Measurements from ENCODE around the gene CHTOP. TPM values are rescaled to one million over a fixed set of nuclear protein-coding genes. Genes with fewer than 3 reads are reported as not detected.

CHTOP gene
- polyA plus RNA-seq, 1 donor: 99.4 TPM

- WGBS (ENCODE audit: insufficient coverage, low lambda C conversion rate): no CpG with 5 or more reads among the region's 7 CpGs
Observed at GRCh38 chr1:153598309-153599172, 35.3 kb upstream of the CHTOP start.

GRCh38 chr1:153599847-153600246 is 34.0 kb upstream of the CHTOP start:
- H3K27me3 ChIP-seq (ENCODE audit: control insufficient read depth, insufficient read depth, low read length): no peaks in the 10 kb centered on the region
- H3K36me3 ChIP-seq (ENCODE audit: control insufficient read depth, insufficient read depth, low read length): no peaks in the 10 kb centered on the region
- DNase-seq: no peak
- no peaks in the 10 kb centered on the region for H3K4me1 ChIP-seq (ENCODE audit: control insufficient read depth, insufficient read depth, low read length)
- no peak overlapping the region for H3K4me3 ChIP-seq (ENCODE audit: low read length)
- no peak overlapping the region for H3K27ac ChIP-seq (ENCODE audit: low read length)
- H3K9me3 ChIP-seq (ENCODE audit: control insufficient read depth, low read depth, low read length): no peaks in the 10 kb centered on the region
- WGBS (ENCODE audit: insufficient coverage, low lambda C conversion rate): 80% methylated on average over 1 of the region's 7 CpGs

More at GRCh38 chr1:153598309-153599172, 35.3 kb upstream of the CHTOP start:
- H3K36me3 ChIP-seq (ENCODE audit: control insufficient read depth, insufficient read depth, low read length): no peaks in the 10 kb centered on the region
- H3K9me3 ChIP-seq (ENCODE audit: control insufficient read depth, low read depth, low read length): no peaks in the 10 kb centered on the region
- H3K4me1 ChIP-seq (ENCODE audit: control insufficient read depth, insufficient read depth, low read length): no peaks in the 10 kb centered on the region
- H3K4me3 ChIP-seq (ENCODE audit: low read length): no peak overlapping the region
- peak overlapping the region; percentile 26 for H3K27ac ChIP-seq (ENCODE audit: low read length)
- no peaks in the 10 kb centered on the region for H3K27me3 ChIP-seq (ENCODE audit: control insufficient read depth, insufficient read depth, low read length)
- DNase-seq: peak; percentile 41 to 46

- H3K4me1 ChIP-seq (ENCODE audit: control insufficient read depth, insufficient read depth, low read length): no peaks in the 10 kb centered on the region
- H3K9me3 ChIP-seq (ENCODE audit: control insufficient read depth, low read depth, low read length): no peaks in the 10 kb centered on the region
- no peak overlapping the region for H3K4me3 ChIP-seq (ENCODE audit: low read length)
- no peaks in the 10 kb centered on the region for H3K27me3 ChIP-seq (ENCODE audit: control insufficient read depth, insufficient read depth, low read length)
- DNase-seq: no peak
- peaks cover 15% of the 10 kb centered on the region for H3K36me3 ChIP-seq (ENCODE audit: control insufficient read depth, insufficient read depth, low read length)
- H3K27ac ChIP-seq (ENCODE audit: low read length): no peak overlapping the region
- WGBS (ENCODE audit: insufficient coverage, low lambda C conversion rate): 83% methylated on average over 3 of the region's 6 CpGs
Observed at GRCh38 chr1:153602749-153603148, 31.1 kb upstream of the CHTOP start.

- no peak for DNase-seq
- Histone ChIP-seq H3K27me3 (ENCODE audit: control insufficient read depth, insufficient read depth, low read length) (no peaks in the 10 kb centered on the region), H3K4me1 (ENCODE audit: control insufficient read depth, insufficient read depth, low read length) (peaks cover 30% of the 10 kb centered on the region), H3K36me3 (ENCODE audit: control insufficient read depth, insufficient read depth, low read length) (peaks cover 19% of the 10 kb centered on the region), H3K4me3 (ENCODE audit: low read length) (no peak overlapping the region), H3K27ac (ENCODE audit: low read length) (no peak overlapping the region), H3K9me3 (ENCODE audit: control insufficient read depth, low read depth, low read length) (peaks cover 4% of the 10 kb centered on the region)
- WGBS (ENCODE audit: insufficient coverage, low lambda C conversion rate): 80% methylated on average over 2 of the region's 11 CpGs
Observed at GRCh38 chr1:153606194-153606593, 27.7 kb upstream of the CHTOP start.

GRCh38 chr1:153607381-153607780 is 26.5 kb upstream of the CHTOP start:
- no CpG with 5 or more reads among the region's 8 CpGs for WGBS (ENCODE audit: insufficient coverage, low lambda C conversion rate)
- H3K27ac ChIP-seq (ENCODE audit: low read length): no peak overlapping the region

GRCh38 chr1:153608089-153608682 is 25.7 kb upstream of the CHTOP start:
- no peak for DNase-seq
- H3K36me3 ChIP-seq (ENCODE audit: control insufficient read depth, insufficient read depth, low read length): peaks cover 19% of the 10 kb centered on the region
- H3K27ac ChIP-seq (ENCODE audit: low read length): peak overlapping the region; percentile 94
- peak overlapping the region; percentile 24 for H3K4me3 ChIP-seq (ENCODE audit: low read length)
- peaks cover 35% of the 10 kb centered on the region for H3K4me1 ChIP-seq (ENCODE audit: control insufficient read depth, insufficient read depth, low read length)
- peaks cover 4% of the 10 kb centered on the region for H3K9me3 ChIP-seq (ENCODE audit: control insufficient read depth, low read depth, low read length)
- H3K27me3 ChIP-seq (ENCODE audit: control insufficient read depth, insufficient read depth, low read length): no peaks in the 10 kb centered on the region
- no CpG with 5 or more reads among the region's 7 CpGs for WGBS (ENCODE audit: insufficient coverage, low lambda C conversion rate)

More at GRCh38 chr1:153607381-153607780, 26.5 kb upstream of the CHTOP start:
- Histone ChIP-seq H3K27me3 (ENCODE audit: control insufficient read depth, insufficient read depth, low read length) (no peaks in the 10 kb centered on the region), H3K9me3 (ENCODE audit: control insufficient read depth, low read depth, low read length) (peaks cover 4% of the 10 kb centered on the region), H3K4me1 (ENCODE audit: control insufficient read depth, insufficient read depth, low read length) (peaks cover 34% of the 10 kb centered on the region), H3K4me3 (ENCODE audit: low read length) (no peak overlapping the region), H3K36me3 (ENCODE audit: control insufficient read depth, insufficient read depth, low read length) (peaks cover 19% of the 10 kb centered on the region)
- DNase-seq: no peak

- Histone ChIP-seq H3K36me3 (ENCODE audit: control insufficient read depth, insufficient read depth, low read length) (peaks cover 19% of the 10 kb centered on the region), H3K9me3 (ENCODE audit: control insufficient read depth, low read depth, low read length) (peaks cover 4% of the 10 kb centered on the region), H3K4me3 (ENCODE audit: low read length) (peak overlapping the region; percentile 26), H3K27ac (ENCODE audit: low read length) (peak overlapping the region; percentile 94), H3K4me1 (ENCODE audit: control insufficient read depth, insufficient read depth, low read length) (peaks cover 42% of the 10 kb centered on the region), H3K27me3 (ENCODE audit: control insufficient read depth, insufficient read depth, low read length) (no peaks in the 10 kb centered on the region)
- DNase-seq: peak; percentile 93 to 97
- WGBS (ENCODE audit: insufficient coverage, low lambda C conversion rate): no CpG with 5 or more reads among the region's 19 CpGs
Observed at GRCh38 chr1:153608742-153609584, 24.9 kb upstream of the CHTOP start.

GRCh38 chr1:153609585-153609907 is 24.3 kb upstream of the CHTOP start:
- Histone ChIP-seq H3K27me3 (ENCODE audit: control insufficient read depth, insufficient read depth, low read length) (no peaks in the 10 kb centered on the region), H3K4me1 (ENCODE audit: control insufficient read depth, insufficient read depth, low read length) (peaks cover 47% of the 10 kb centered on the region), H3K4me3 (ENCODE audit: low read length) (peak overlapping the region; percentile 26), H3K27ac (ENCODE audit: low read length) (peak overlapping the region; percentile 94), H3K9me3 (ENCODE audit: control insufficient read depth, low read depth, low read length) (peaks cover 4% of the 10 kb centered on the region), H3K36me3 (ENCODE audit: control insufficient read depth, insufficient read depth, low read length) (peaks cover 19% of the 10 kb centered on the region)
- no peak for DNase-seq
- WGBS (ENCODE audit: insufficient coverage, low lambda C conversion rate): 0% methylated on average over 1 of the region's 6 CpGs

GRCh38 chr1:153610334-153610733 is 23.5 kb upstream of the CHTOP start:
- DNase-seq: peak in 1 of 2 donors; percentile 62

GRCh38 chr1:153610811-153611301 is 23.0 kb upstream of the CHTOP start:
- Histone ChIP-seq H3K27ac (ENCODE audit: low read length) (peak overlapping the region; percentile 94), H3K9me3 (ENCODE audit: control insufficient read depth, low read depth, low read length) (peaks cover 4% of the 10 kb centered on the region), H3K4me3 (ENCODE audit: low read length) (no peak overlapping the region), H3K27me3 (ENCODE audit: control insufficient read depth, insufficient read depth, low read length) (no peaks in the 10 kb centered on the region), H3K4me1 (ENCODE audit: control insufficient read depth, insufficient read depth, low read length) (peaks cover 60% of the 10 kb centered on the region), H3K36me3 (ENCODE audit: control insufficient read depth, insufficient read depth, low read length) (peaks cover 19% of the 10 kb centered on the region)
- DNase-seq: no peak
- no CpG with 5 or more reads among the region's 7 CpGs for WGBS (ENCODE audit: insufficient coverage, low lambda C conversion rate)

More at GRCh38 chr1:153610334-153610733, 23.5 kb upstream of the CHTOP start:
- Histone ChIP-seq H3K36me3 (ENCODE audit: control insufficient read depth, insufficient read depth, low read length) (peaks cover 19% of the 10 kb centered on the region), H3K27ac (ENCODE audit: low read length) (peak overlapping the region; percentile 94), H3K27me3 (ENCODE audit: control insufficient read depth, insufficient read depth, low read length) (no peaks in the 10 kb centered on the region), H3K4me1 (ENCODE audit: control insufficient read depth, insufficient read depth, low read length) (peaks cover 55% of the 10 kb centered on the region), H3K4me3 (ENCODE audit: low read length) (no peak overlapping the region), H3K9me3 (ENCODE audit: control insufficient read depth, low read depth, low read length) (peaks cover 4% of the 10 kb centered on the region)
- WGBS (ENCODE audit: insufficient coverage, low lambda C conversion rate): no CpG with 5 or more reads among the region's 4 CpGs

Measured in large intestine (tissue), 3 donors.